ENCODE data around the gene TEX52. TPM values are rescaled to one million over a fixed set of nuclear protein-coding genes. Genes with fewer than 3 reads are reported as not detected.

The TEX52 gene
- total RNA-seq, 1 experiment from 2014 or later = not detected

- in situ Hi-C loops (cut with HindIII; ENCODE audit: low sequenced_read_pairs) = no loop called here
- DNase-seq (ENCODE audit: low spot score) = no peak
Observed at GRCh38 chr12:2805143-2805520, 51.7 kb downstream of the TEX52 start.

DNA sequence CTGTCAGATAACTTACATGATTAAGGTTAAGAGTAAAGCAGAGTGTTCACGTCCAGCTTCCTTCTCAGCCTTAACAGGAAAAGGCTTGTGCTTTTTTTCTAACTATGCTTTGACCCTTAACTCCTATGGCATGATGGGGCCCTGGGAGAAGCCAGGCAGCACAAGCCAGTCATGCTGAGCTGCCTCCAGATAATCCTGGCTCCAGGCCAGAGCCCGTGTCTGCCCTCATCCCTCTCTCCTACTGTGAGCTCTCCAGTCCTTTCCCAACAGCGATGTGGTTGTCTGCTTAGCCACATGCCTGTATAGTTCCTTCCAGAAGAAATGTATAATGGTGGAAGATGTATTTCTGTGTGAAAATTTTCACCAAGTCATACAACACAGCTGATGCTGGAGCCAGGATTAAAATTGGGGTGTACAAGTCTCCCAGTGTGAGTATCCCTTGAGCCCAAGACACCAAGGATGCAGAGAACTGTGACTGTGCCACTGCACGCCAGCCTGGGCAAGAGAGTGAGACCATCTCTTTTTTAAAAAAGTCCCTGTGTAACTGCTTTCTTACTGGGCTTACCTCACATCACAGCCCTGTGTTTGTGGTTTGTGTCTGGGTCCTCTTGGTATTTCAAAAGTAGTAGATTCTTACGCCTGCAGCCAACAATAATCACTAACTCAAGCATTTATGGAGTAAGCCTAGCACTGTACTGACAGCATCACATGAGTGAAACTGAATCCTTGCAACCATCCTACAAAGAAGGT is 52.3 kb downstream of the TEX52 start:
- in situ Hi-C loops (cut with HindIII; ENCODE audit: low sequenced_read_pairs) = no loop called here
- peak; percentile 87 for DNase-seq (ENCODE audit: low spot score)

GRCh38 chr12:2803635-2804392 is 53.0 kb downstream of the TEX52 start:
- in situ Hi-C loops (cut with HindIII; ENCODE audit: low sequenced_read_pairs) = no loop called here

DNA sequence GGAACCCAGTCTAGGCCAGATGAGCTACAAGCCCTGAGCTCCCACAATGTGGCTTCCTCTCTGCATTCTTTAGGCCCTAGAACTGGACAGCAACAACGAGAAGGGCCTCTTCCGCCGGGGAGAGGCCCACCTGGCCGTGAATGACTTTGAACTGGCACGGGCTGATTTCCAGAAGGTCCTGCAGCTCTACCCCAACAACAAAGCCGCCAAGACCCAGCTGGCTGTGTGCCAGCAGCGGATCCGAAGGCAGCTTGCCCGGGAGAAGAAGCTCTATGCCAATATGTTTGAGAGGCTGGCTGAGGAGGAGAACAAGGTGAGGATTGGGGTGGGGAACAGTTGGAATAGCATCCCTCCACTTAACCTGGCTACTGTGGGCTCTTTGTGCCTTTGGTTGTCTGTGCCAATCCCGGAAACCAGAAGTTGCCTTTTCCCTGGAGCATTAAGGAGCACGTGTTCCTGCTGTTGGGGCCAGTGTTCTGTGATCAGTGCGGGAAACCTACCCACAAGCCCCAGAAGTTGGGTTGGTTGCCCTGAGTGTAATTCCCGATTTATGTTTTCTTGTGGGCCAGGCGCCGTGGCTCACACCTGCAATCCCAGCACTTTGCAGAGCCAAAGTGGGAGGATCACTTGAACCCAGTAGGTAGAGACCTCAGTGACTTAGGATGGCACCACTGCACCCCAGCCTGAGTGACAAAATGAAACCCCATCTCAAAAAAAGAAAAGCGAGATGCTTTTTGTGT is 55.6 kb downstream of the TEX52 start:
- DNase-seq (ENCODE audit: low spot score) = peak; percentile 92
- in situ Hi-C loops (cut with HindIII; ENCODE audit: low sequenced_read_pairs) = no loop called here

More at GRCh38 chr12:2803635-2804392, 53.0 kb downstream of the TEX52 start:
- DNase-seq (ENCODE audit: low spot score) = no peak

- DNase-seq (ENCODE audit: low spot score) = no peak
- in situ Hi-C loops (cut with HindIII; ENCODE audit: low sequenced_read_pairs) = no loop called here
Observed at GRCh38 chr12:2800046-2800570, 56.7 kb downstream of the TEX52 start.

Other genes with a start within 250 kb of the TEX52 start
- gene FKBP4, start 62.1 kb downstream of the TEX52 start, total RNA-seq (2014; rRNA removed; shearing (Covaris generic)) = 95.0 and 137 TPM in 2 replicates
- 6.4 and 27.3 TPM in 2 replicates for gene ITFG2, start 44.4 kb downstream of the TEX52 start, total RNA-seq (2014; rRNA removed; shearing (Covaris generic))
- not detected in 2 replicates for gene NRIP2, start 22.0 kb downstream of the TEX52 start, total RNA-seq (2014; rRNA removed; shearing (Covaris generic))
- gene FOXM1, start 20.1 kb upstream of the TEX52 start, total RNA-seq (2014; rRNA removed; shearing (Covaris generic)) = 18.8 and 36.1 TPM in 2 replicates
- gene RHNO1, start 20.2 kb upstream of the TEX52 start, total RNA-seq (2014; rRNA removed; shearing (Covaris generic)) = 51.8 and 73.4 TPM in 2 replicates
- gene TULP3, start 33.9 kb upstream of the TEX52 start, total RNA-seq (2014; rRNA removed; shearing (Covaris generic)) = 35.6 and 59.9 TPM in 2 replicates
- 34.3 and 35.9 TPM in 2 replicates for gene TEAD4, start 102.4 kb upstream of the TEX52 start, total RNA-seq (2014; rRNA removed; shearing (Covaris generic))
- gene TSPAN9, start 220.3 kb upstream of the TEX52 start, total RNA-seq (2014; rRNA removed; shearing (Covaris generic)) = 18.8 and 19.1 TPM in 2 replicates

All from G401 (cell line).